ENCODE measurements around the gene PSMD13.

GRCh38 chr11:269146-269890 lies 32.5 kb downstream of the PSMD13 start:
- TF ChIP-seq CTCF (IDR thresholded peaks at IDR 0.05 in 2 of 3, conservative IDR thresholded peaks at IDR 0.05 in 1 of 3; ENCODE audit: borderline replicate concordance in 1 of 3, insufficient read depth in 1 of 3, low read depth in 2 of 3, low read length in 2 of 3) (no peak), REST (IDR thresholded peaks at IDR 0.05; ENCODE audit: low read depth) (no peak), RAD21 (IDR thresholded peaks at IDR 0.05; ENCODE audit: low read depth) (no peak), YY1 (IDR thresholded peaks at IDR 0.05; ENCODE audit: extremely low read depth, insufficient replicate concordance, low read depth, low read length) (no peak), JUND (IDR thresholded peaks at IDR 0.05) (no peak), POLR2A (IDR thresholded peaks at IDR 0.05; ENCODE audit: borderline replicate concordance, extremely low read depth, insufficient read depth, insufficient read length) (no peak)

Data from HCT116 (cell line).